ENCODE measurements around the gene KAT6B. TPM values are rescaled to one million over a fixed set of nuclear protein-coding genes. Genes with fewer than 3 reads are reported as not detected.

The KAT6B gene
- total and polyA plus RNA-seq, 11 donors, result 10.4 to 61.3 (median 42.9) TPM

DNA sequence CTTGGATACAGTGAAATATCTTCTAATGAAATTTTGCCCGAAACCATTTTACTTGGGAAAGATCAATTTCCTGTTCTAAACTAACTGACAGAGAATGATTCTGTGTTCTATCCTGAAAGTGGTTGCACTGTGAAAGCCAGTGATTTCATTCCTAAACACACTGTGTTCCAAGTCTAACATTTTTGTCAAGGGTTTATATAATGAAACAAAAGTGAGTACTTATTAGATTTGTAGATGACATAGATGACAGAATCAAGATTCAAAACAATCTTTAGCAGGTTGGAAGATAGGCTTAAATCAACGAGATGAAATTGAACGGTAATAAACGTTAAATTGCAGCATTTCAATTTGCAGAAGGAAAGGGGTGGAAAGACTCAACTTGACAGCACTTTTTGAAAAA is 13.3 kb downstream of the KAT6B start:
- Histone ChIP-seq H3K36me3 (peaks cover 0 to 30% (median 14%) of the 10 kb centered on the region in 9 donors), H3K4me3 (no peak overlapping the region), H3K4me1 (peaks cover 0 to 58% (median 39%) of the 10 kb centered on the region in 12 donors), H3K27ac (peak overlapping the region in 4 of 12 donors; percentile 30 to 74 (median 50)), H3K9me3 (peaks cover 0 to 5% (median 0%) of the 10 kb centered on the region in 12 donors), H3K27me3 (no peaks in the 10 kb centered on the region)
- ATAC-seq, result no peak
- intact Hi-C loops (cut with DNase I), result no loop called here
- DNase-seq, result no peak
- no peak for TF ChIP-seq CTCF (IDR thresholded peaks at IDR 0.05)
- no peak for TF ChIP-seq POLR2A (IDR thresholded peaks at IDR 0.05)
- 80 to 85% (median 82%) methylated on average over 4 of the region's 4 CpGs for WGBS, 4 donors

DNA sequence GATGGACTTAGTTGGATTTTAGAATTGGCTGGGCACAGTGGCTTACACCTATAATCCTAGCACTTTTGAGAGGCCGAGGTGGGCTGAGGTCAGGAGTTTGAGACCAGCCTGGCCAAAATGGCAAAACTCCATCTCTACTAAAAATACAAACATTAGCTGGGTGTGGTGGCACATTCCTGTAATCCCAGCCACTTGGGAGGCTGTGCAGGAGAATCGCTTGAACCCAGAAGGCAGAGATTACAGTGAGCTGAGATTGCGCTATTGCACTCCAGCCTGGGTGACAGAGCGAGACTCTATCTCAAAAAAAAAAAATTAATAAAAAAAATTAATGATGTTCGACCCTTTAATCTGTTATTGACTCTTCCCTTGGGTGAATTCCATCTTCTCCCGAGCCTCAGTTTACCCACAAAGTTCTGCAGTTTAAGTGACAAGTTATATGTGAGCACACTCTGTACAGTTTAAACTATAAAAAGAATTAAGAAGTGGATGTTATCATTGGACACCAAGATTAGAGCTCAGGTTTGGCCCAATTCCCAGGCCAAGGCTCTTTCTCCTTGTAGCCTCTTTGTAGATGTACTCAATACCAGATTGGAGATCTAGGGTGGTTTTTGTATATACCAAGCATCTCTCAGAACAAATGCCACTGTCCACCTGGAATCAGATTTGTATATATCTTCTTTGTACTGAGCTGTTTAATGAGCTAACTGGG is 15.0 kb downstream of the KAT6B start:
- DNase-seq, result peak in 4 of 5 donors; percentile 43 to 80 (median 69)
- Histone ChIP-seq H3K9me3 (no peaks in the 10 kb centered on the region), H3K27ac (peak overlapping the region in 11 of 12 donors; percentile 23 to 74 (median 63)), H3K36me3 (peaks cover 0 to 30% (median 14%) of the 10 kb centered on the region in 9 donors), H3K4me1 (peaks cover 0 to 59% (median 37%) of the 10 kb centered on the region in 12 donors), H3K4me3 (no peak overlapping the region), H3K27me3 (no peaks in the 10 kb centered on the region)
- TF ChIP-seq POLR2A (IDR thresholded peaks at IDR 0.05) (no peak), CTCF (IDR thresholded peaks at IDR 0.05) (no peak)
- 43 to 54% (median 50%) methylated on average over 6 of the region's 6 CpGs for WGBS, 4 donors
- intact Hi-C loops (cut with DNase I), result no loop called here
- ATAC-seq, result peak; percentile 77 to 86 (median 82)

DNA sequence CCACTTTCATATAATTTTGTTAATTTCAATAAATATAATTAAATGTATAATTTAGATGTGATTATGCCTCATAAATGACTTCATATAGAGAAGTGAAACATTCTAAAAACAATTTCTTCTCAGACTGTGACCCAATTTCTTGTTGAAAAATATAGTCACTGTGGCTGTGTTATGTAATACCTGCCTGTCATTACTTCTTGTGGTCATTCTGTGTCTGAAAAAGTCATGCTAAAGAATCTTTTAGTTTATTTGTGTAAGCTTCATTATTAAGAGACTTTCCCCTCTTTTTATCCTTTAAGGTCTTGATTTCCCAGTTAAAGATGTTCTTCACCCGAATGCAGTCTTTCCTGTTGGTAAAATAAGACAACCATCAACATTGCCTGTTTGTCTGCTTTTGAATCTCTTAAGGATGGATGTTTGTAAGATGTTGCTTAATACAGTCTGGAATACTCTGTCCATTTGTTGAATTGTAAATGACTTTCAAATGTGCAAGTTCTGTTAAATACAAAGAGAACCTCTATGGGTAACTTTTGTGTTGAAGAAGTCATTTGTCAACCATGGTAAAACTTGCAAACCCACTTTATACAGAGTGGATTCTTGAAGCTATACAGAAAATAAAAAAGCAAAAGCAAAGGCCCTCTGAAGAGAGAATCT is 16.0 kb downstream of the KAT6B start:
- TF ChIP-seq POLR2A (IDR thresholded peaks at IDR 0.05), result no peak
- no peak for TF ChIP-seq CTCF (IDR thresholded peaks at IDR 0.05)
- Histone ChIP-seq H3K36me3 (peaks cover 0 to 30% (median 14%) of the 10 kb centered on the region in 9 donors), H3K4me3 (no peak overlapping the region), H3K9me3 (no peaks in the 10 kb centered on the region), H3K27me3 (no peaks in the 10 kb centered on the region), H3K27ac (peak overlapping the region in 10 of 12 donors; percentile 23 to 74 (median 58)), H3K4me1 (peaks cover 0 to 56% (median 34%) of the 10 kb centered on the region in 12 donors)
- intact Hi-C loops (cut with DNase I), result no loop called here
- 59 to 85% (median 70%) methylated on average over 1 of the region's 1 CpG for WGBS, 4 donors
- ATAC-seq (peak in 1 of 4 donors; percentile 21), DNase-seq (no peak)

DNA sequence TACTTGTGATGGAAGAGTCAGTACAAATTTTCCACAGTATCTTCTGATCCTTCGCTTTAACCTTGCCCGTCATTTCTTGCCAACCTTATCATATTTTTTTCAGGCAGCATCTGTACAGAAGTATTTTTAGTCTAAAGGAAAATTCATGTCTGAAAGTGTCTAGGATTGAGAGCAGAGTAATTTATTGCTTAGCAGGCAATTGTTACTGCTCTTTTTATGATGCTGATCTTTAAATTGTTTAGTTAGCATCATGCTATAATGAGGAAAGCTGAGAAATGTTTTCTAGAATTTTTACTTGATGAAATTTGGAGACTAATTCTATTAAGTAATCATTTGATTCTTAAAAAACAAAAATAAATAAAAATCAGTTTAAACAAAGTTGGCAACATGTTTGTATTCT is 20.6 kb downstream of the KAT6B start:
- TF ChIP-seq POLR2A (IDR thresholded peaks at IDR 0.05), result no peak
- no peak for TF ChIP-seq CTCF (IDR thresholded peaks at IDR 0.05)
- Histone ChIP-seq H3K4me1 (peaks cover 1 to 43% (median 27%) of the 10 kb centered on the region in 12 donors), H3K4me3 (no peak overlapping the region), H3K36me3 (peaks cover 0 to 24% (median 14%) of the 10 kb centered on the region in 9 donors), H3K27ac (peak overlapping the region in 10 of 12 donors; percentile 2 to 53 (median 42)), H3K27me3 (no peaks in the 10 kb centered on the region), H3K9me3 (no peaks in the 10 kb centered on the region)
- DNase-seq, result no peak
- intact Hi-C loops (cut with DNase I), result no loop called here
- 46 to 55% (median 49%) methylated on average over 2 of the region's 2 CpGs for WGBS, 4 donors
- ATAC-seq, result peak in 2 of 4 donors; percentile 26 to 27
